Activated T-cell treated with anti-CD3 and anti-CD28 coated beads, Interleukin-2, amount 50 U/mL, for 4 hours (primary cell): ENCODE data around the gene C22orf31. TPM values are rescaled to one million over a fixed set of nuclear protein-coding genes. Genes with fewer than 3 reads are reported as not detected.
A peak's percentile ranks its signal among the peaks of the same experiment; 100 is the strongest.
"Not testable (repeated sequence)": the region's sequence is repeated elsewhere in the genome, so short reads cannot be mapped to it uniquely, and the experiment has no call there.

Experiments
- ATAC-seq, 2 donors: fragments of 200-7000 bp; cut with Tn5 transposase; one replicate each; pipeline ENCODE4 v1.10.0; 2021
- DNase-seq: peaks from one replicate; pipeline ENCODE4 v3.0.0-alpha.2; 2020
- H3K27me3 Mint-ChIP-seq: one replicate; pipeline ENCODE4 v1.8.0; 2021; ENCODE audit warnings: low read depth, mixed read lengths
- H3K36me3 Mint-ChIP-seq: one replicate; pipeline ENCODE4 v1.8.0; 2022; ENCODE audit warnings: mixed read lengths; ENCODE audit not compliant: insufficient read depth
- H3K4me1 Mint-ChIP-seq: one replicate; pipeline ENCODE4 v1.8.0; 2021; ENCODE audit warnings: low read depth, mixed read lengths
- H3K4me3 Mint-ChIP-seq: one replicate; pipeline ENCODE4 v1.8.0; 2021; ENCODE audit warnings: mild to moderate bottlenecking, moderate library complexity, mixed read lengths
- H3K9me3 Mint-ChIP-seq: one replicate; pipeline ENCODE4 v1.8.0; 2021; ENCODE audit warnings: mixed read lengths
- total RNA-seq, 3 donors: library from RNA; stranded (reverse); gene quantifications; one replicate each; pipeline ENCODE4 v1.2.1, GENCODE V29; 2021

The C22orf31 gene
- total RNA-seq, 3 donors from 2014 or later, result not detected

- no peak overlapping the region for H3K4me3 Mint-ChIP-seq
- peaks cover 6% of the 10 kb centered on the region for H3K36me3 Mint-ChIP-seq
- H3K27me3 Mint-ChIP-seq, result no peaks in the 10 kb centered on the region
- ATAC-seq (no peak), DNase-seq (no peak)
- no peaks in the 10 kb centered on the region for H3K4me1 Mint-ChIP-seq
- no peaks in the 10 kb centered on the region for H3K9me3 Mint-ChIP-seq
Observed at GRCh38 chr22:29053048-29053702, 8.5 kb downstream of the C22orf31 start.

- H3K9me3 Mint-ChIP-seq, result no peaks in the 10 kb centered on the region
- no peak for DNase-seq
- ATAC-seq, result no peak
- peaks cover 6% of the 10 kb centered on the region for H3K36me3 Mint-ChIP-seq
- no peaks in the 10 kb centered on the region for H3K4me1 Mint-ChIP-seq
- no peaks in the 10 kb centered on the region for H3K27me3 Mint-ChIP-seq
- H3K4me3 Mint-ChIP-seq, result no peak overlapping the region
Observed at GRCh38 chr22:29050457-29050856, 11.2 kb downstream of the C22orf31 start.

GRCh38 chr22:29049655-29050263 is 11.9 kb downstream of the C22orf31 start:
- no peak for ATAC-seq
- no peaks in the 10 kb centered on the region for H3K9me3 Mint-ChIP-seq
- no peaks in the 10 kb centered on the region for H3K4me1 Mint-ChIP-seq
- H3K36me3 Mint-ChIP-seq, result peaks cover 6% of the 10 kb centered on the region
- DNase-seq, result no peak
- no peak overlapping the region for H3K4me3 Mint-ChIP-seq
- no peaks in the 10 kb centered on the region for H3K27me3 Mint-ChIP-seq

DNA sequence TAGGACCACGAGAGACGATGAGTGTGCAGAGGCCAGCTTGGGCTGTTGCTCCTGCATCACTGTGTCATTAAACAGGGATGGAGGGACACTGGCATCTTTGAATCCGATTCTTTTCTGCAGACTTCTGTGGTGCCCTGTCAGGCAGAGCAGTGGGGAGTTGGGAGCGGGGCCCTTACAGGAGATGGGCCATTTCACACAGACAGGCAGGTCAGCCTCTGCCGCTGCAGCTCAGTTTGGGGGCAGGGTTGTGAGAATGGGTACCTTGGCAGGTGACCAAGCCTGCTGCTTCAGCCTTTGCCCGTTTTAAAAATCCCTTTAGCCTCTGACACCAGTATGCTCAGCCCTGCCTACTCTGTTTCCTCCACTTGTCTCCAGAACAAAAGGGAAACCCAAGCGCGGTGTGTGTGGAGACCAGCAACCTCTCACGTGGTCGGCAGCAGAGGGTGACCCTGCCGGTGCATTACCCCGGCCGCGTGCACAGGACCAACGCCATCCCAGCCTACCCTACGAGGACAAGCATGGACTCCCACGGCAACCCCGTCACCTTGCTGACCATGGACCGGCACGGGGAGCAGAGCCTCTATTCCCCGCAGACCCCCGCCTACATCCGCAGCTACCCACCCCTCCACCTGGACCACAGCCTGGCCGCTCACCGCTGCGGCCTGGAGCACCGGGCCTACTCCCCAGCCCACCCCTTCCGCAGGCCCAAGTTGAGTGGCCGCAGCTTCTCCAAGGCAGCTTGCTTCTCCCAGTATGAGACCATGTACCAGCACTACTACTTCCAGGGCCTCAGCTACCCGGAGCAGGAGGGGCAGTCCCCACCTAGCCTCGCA is 12.6 kb downstream of the C22orf31 start:
- Mint-ChIP-seq H3K27me3 (no peaks in the 10 kb centered on the region), H3K4me1 (no peaks in the 10 kb centered on the region), H3K9me3 (no peaks in the 10 kb centered on the region), H3K36me3 (peaks cover 6% of the 10 kb centered on the region), H3K4me3 (no peak overlapping the region)
- no peak for DNase-seq
- ATAC-seq, result no peak

GRCh38 chr22:29044657-29045176 is 16.9 kb downstream of the C22orf31 start:
- Mint-ChIP-seq H3K9me3 (no peaks in the 10 kb centered on the region), H3K4me1 (no peaks in the 10 kb centered on the region), H3K4me3 (no peak overlapping the region), H3K36me3 (peaks cover 5% of the 10 kb centered on the region), H3K27me3 (no peaks in the 10 kb centered on the region)
- ATAC-seq (no peak), DNase-seq (no peak)

DNA sequence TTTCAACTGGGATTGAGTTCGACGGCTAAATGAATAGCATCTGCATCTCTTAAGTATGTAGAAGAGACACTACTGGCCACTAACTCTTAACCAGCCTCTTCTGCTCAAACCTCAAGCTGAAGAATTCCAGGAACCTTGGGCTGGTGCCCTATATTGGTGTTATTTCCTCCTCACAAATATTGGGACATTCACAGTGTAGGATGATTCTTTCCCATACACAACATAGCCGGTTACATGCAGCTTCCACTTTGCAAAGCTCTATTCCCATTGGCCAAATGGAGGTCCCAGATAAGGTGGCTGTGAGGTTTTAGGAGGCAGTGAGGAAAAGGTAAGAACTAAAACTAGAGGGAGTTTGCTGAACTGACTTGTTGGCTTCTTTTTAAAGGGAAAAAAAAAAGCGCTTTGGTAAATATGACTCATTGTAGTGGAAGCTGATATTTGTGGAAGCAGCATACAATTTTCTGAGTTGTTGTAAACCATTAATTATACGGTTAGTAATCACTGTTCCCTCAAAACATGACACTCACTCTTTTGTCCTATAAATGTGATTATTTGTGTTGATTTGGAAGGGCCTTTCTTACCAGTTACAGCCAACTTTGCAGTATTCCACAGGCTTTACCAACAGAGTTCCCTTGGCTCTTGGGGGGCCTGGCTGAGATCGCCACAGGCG is 17.6 kb downstream of the C22orf31 start:
- DNase-seq (no peak), ATAC-seq (no peak)
- Mint-ChIP-seq H3K4me3 (no peak overlapping the region), H3K4me1 (no peaks in the 10 kb centered on the region), H3K9me3 (no peaks in the 10 kb centered on the region), H3K36me3 (peaks cover 3% of the 10 kb centered on the region), H3K27me3 (no peaks in the 10 kb centered on the region)

DNA sequence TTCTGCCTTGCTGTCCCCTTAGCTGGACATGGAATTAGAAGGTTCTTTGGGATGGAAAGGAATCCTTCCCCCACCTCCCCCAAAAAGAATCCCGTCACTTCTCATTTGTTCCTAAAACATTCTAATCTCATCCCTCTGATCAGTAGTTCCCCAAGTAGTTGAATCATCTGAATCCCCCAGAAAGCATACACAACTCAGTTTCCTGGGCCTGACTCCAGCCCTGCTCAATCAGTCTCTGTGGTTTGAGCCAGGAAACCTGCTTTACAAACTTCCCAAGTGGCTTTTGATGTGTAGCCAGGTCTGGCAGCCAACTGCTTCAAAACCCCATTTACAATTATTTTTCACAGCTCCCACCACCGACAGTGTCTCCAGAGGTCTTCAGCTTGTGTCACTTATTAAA is 20.2 kb downstream of the C22orf31 start:
- no peaks in the 10 kb centered on the region for H3K27me3 Mint-ChIP-seq
- no peaks in the 10 kb centered on the region for H3K9me3 Mint-ChIP-seq
- ATAC-seq (no peak), DNase-seq (no peak)
- no peaks in the 10 kb centered on the region for H3K4me1 Mint-ChIP-seq
- H3K4me3 Mint-ChIP-seq, result no peak overlapping the region
- H3K36me3 Mint-ChIP-seq, result no peaks in the 10 kb centered on the region

DNA sequence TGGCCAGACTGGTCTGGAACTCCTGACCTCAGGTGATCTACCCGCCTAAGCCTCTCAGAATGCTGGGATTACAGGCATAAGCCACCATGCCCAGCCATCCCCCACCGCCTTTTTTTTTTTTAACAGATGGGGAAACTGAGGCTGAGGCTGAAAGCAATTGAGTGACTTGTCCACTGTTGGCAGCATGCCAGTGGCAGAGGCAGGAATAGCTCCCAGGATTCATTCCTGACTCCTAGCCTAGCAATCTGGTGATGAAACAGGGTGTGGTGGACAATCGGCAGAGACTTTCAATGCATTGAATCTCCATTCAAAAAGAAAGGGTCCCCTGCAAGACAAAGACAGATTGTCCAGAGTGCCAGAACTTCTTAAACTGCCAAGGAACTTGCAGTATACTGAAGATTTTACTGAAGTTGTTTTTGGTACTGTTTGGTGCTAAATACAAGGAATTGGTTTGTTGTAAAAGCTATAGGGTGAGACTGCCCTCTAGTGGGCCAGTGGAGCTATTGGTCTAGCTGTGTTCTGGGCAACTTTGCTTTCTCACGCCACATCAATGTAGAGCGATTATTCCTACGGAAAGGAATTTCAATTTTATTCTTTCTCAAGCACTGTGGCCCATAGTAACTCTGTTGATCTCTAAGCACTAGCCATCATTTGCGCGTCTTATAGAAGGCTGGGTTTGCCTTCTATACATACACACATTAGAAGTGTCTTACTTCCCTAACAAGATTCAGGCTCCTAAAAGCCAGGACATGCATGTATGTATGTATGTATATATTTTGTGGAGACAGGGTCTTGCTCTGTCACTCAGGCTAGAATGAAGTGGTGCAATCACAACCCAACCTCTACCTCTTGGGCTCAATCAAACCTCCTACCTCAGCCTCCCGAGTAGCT is 21.0 kb downstream of the C22orf31 start:
- peak; percentile 57 for DNase-seq
- Mint-ChIP-seq H3K4me1 (no peaks in the 10 kb centered on the region), H3K4me3 (no peak overlapping the region), H3K27me3 (no peaks in the 10 kb centered on the region), H3K9me3 (no peaks in the 10 kb centered on the region), H3K36me3 (no peaks in the 10 kb centered on the region)
- peak in 1 of 2 donors; percentile 71 for ATAC-seq

DNA sequence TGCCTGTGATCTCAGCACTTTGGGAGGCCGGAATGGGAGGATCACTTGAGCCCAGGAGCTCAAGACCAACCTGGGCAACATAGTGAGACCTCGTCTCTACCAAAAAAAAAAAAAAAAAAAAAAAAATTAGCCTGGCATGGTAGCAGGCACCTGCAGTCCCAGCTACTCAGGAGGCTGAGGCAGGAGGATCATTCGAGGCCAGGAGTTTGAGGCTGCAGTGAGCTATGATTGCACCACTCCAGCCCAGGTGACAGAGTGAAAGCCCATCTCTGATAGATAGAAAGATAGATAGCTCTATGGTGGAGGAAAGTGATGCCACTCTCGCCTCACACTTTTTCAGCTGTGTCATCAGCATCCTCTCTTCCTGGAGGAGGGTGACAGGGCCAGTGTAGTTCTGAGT is 21.9 kb downstream of the C22orf31 start:
- H3K27me3 Mint-ChIP-seq, H3K36me3 Mint-ChIP-seq, H3K4me1 Mint-ChIP-seq, DNase-seq, H3K4me3 Mint-ChIP-seq, ATAC-seq, H3K9me3 Mint-ChIP-seq: not testable (repeated sequence)

DNA sequence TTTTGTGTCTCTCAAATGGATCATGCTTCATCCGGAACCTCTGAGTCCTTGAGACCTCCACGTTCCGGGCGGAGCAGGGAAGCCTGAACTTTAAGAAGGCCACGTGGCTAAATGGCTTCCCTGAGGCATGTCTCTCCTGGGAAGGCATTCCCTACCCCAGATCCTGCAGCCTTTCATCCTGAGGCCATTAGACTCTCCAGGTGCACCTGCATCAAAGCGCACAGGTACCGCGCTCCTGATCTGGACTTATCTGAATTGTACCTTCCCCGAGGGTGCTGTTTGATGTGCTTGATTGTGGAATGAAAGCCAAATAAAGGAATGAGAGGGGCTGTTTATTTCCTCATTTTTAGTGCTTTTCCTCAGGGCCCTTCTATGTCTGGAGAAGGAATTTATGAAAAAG is 22.5 kb downstream of the C22orf31 start:
- no peaks in the 10 kb centered on the region for H3K36me3 Mint-ChIP-seq
- H3K27me3 Mint-ChIP-seq, result no peaks in the 10 kb centered on the region
- no peaks in the 10 kb centered on the region for H3K9me3 Mint-ChIP-seq
- ATAC-seq (no peak), DNase-seq (no peak)
- H3K4me1 Mint-ChIP-seq, result no peaks in the 10 kb centered on the region
- no peak overlapping the region for H3K4me3 Mint-ChIP-seq

DNA sequence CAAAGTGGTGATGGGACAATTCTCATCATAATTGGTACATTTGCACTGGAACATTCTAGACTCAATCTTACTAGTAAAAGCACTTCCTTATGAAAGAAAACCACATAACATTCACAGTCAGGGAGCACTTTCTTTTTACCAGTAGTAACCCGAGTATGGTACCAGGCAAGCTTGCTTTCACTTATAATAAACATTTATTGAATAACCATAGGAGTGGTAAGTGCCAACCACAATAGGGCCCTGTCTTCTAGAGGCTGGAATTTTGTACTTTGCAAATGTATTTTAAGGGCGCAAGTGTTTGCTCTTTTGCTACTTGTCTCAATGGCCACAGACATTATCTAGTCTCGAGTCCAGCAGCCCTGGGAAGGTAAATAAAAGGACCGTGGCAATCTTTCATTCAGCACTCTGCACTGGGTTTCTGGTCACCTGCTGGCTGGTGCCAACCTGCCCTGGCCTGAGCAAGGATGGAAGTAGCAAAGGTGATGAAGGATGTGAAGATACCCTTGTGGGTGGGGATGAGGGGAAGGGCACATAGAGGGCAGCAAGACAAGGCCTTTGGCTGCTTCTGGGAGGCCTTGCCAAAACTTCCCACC is 24.2 kb downstream of the C22orf31 start:
- H3K4me3 Mint-ChIP-seq, result no peak overlapping the region
- no peaks in the 10 kb centered on the region for H3K9me3 Mint-ChIP-seq
- peaks cover 7% of the 10 kb centered on the region for H3K27me3 Mint-ChIP-seq
- no peaks in the 10 kb centered on the region for H3K36me3 Mint-ChIP-seq
- no peaks in the 10 kb centered on the region for H3K4me1 Mint-ChIP-seq
- ATAC-seq, result no peak
- DNase-seq, result no peak

GRCh38 chr22:29032584-29032983 is 29.0 kb downstream of the C22orf31 start:
- Mint-ChIP-seq H3K36me3 (no peaks in the 10 kb centered on the region), H3K4me1 (peaks cover 14% of the 10 kb centered on the region), H3K4me3 (no peak overlapping the region), H3K9me3 (no peaks in the 10 kb centered on the region), H3K27me3 (peaks cover 41% of the 10 kb centered on the region)
- DNase-seq (no peak), ATAC-seq (no peak)

DNA sequence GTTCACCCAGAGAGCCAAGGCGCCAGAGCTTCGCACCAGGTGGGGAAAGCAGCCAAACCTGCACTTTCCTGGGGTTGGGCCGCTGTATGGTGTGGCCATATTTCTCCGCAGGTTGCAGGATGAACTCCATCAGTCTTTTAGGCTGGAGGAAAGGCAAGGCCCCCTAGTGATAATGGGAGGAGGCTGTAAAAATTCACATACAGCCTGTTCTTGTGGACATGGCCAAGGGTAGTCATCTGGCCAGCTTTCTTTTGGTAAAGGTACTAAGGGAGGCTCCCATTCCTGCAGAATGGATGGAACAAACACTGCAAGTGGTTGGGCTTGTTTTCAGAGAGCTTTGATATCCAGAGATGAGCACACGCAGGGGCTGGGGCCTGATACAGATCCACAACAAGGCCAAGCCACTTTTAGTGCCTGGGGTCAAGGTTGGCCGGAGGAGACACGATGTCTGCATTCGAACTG is 29.6 kb downstream of the C22orf31 start:
- no peaks in the 10 kb centered on the region for H3K36me3 Mint-ChIP-seq
- H3K27me3 Mint-ChIP-seq, result peaks cover 43% of the 10 kb centered on the region
- no peak overlapping the region for H3K4me3 Mint-ChIP-seq
- H3K4me1 Mint-ChIP-seq, result peaks cover 14% of the 10 kb centered on the region
- DNase-seq (no peak), ATAC-seq (no peak)
- H3K9me3 Mint-ChIP-seq, result no peaks in the 10 kb centered on the region
